Measurements from ENCODE around the gene SPCS3.

GRCh38 chr4:176293660-176294059, 26.1 kb upstream of the SPCS3 start:
- TF ChIP-seq ZNF274 (IDR thresholded peaks at IDR 0.05; ENCODE audit: low read depth, low read length) (no peak), YY1 (IDR thresholded peaks at IDR 0.05; ENCODE audit: insufficient read depth, insufficient read length) (no peak)

All from NT2/D1 (cell line).